ENCODE measurements around the gene MUC6.

The MUC6 gene

GRCh38 chr11:990101-990500, 46.4 kb downstream of the MUC6 start:
- in situ Hi-C loops (cut with HindIII; ENCODE audit: low sequenced_read_pairs), result no loop called here

GRCh38 chr11:987671-988070, 48.8 kb downstream of the MUC6 start:
- DNase-seq (ENCODE audit: low read depth, low spot score), result no peak
- H3K4me3 ChIP-seq (ENCODE audit: low read depth, low read length), result no peak overlapping the region
- TF ChIP-seq CTCF (IDR thresholded peaks at IDR 0.05; ENCODE audit: low read depth, low read length), result no peak
- in situ Hi-C loops (cut with HindIII; ENCODE audit: low sequenced_read_pairs), result no loop called here

More at GRCh38 chr11:990101-990500, 46.4 kb downstream of the MUC6 start:
- TF ChIP-seq CTCF (IDR thresholded peaks at IDR 0.05; ENCODE audit: low read depth, low read length), result no peak
- DNase-seq (ENCODE audit: low read depth, low spot score), result no peak
- no peak overlapping the region for H3K4me3 ChIP-seq (ENCODE audit: low read depth, low read length)

- H3K4me3 ChIP-seq (ENCODE audit: low read depth, low read length), result no peak overlapping the region
- no peak for TF ChIP-seq CTCF (IDR thresholded peaks at IDR 0.05; ENCODE audit: low read depth, low read length)
- in situ Hi-C loops (cut with HindIII; ENCODE audit: low sequenced_read_pairs), result no loop called here
- DNase-seq (ENCODE audit: low read depth, low spot score), result no peak
Measured at GRCh38 chr11:986952-987305, 49.6 kb downstream of the MUC6 start.

- no peak overlapping the region for H3K4me3 ChIP-seq (ENCODE audit: low read depth, low read length)
- in situ Hi-C loops (cut with HindIII; ENCODE audit: low sequenced_read_pairs), result no loop called here
- DNase-seq (ENCODE audit: low read depth, low spot score), result no peak
- TF ChIP-seq CTCF (IDR thresholded peaks at IDR 0.05; ENCODE audit: low read depth, low read length), result no peak
Measured at GRCh38 chr11:986270-986951, 50.1 kb downstream of the MUC6 start.

GRCh38 chr11:985848-986247, 50.7 kb downstream of the MUC6 start:
- no peak for DNase-seq (ENCODE audit: low read depth, low spot score)
- no peak for TF ChIP-seq CTCF (IDR thresholded peaks at IDR 0.05; ENCODE audit: low read depth, low read length)
- in situ Hi-C loops (cut with HindIII; ENCODE audit: low sequenced_read_pairs), result no loop called here
- H3K4me3 ChIP-seq (ENCODE audit: low read depth, low read length), result no peak overlapping the region

GRCh38 chr11:985406-985805, 51.1 kb downstream of the MUC6 start:
- DNase-seq (ENCODE audit: low read depth, low spot score), result no peak
- TF ChIP-seq CTCF (IDR thresholded peaks at IDR 0.05; ENCODE audit: low read depth, low read length), result no peak
- H3K4me3 ChIP-seq (ENCODE audit: low read depth, low read length), result no peak overlapping the region
- in situ Hi-C loops (cut with HindIII; ENCODE audit: low sequenced_read_pairs), result no loop called here
